Measurements from ENCODE around the gene LMF1. TPM values are rescaled to one million over a fixed set of nuclear protein-coding genes. Genes with fewer than 3 reads are reported as not detected.

The LMF1 gene
- total RNA-seq (2022; extraction: Qiagen RNA extraction; ENCODE audit: low read depth) = 8.0 to 11.2 TPM (median 8.8 TPM) in 5 replicates

DNA sequence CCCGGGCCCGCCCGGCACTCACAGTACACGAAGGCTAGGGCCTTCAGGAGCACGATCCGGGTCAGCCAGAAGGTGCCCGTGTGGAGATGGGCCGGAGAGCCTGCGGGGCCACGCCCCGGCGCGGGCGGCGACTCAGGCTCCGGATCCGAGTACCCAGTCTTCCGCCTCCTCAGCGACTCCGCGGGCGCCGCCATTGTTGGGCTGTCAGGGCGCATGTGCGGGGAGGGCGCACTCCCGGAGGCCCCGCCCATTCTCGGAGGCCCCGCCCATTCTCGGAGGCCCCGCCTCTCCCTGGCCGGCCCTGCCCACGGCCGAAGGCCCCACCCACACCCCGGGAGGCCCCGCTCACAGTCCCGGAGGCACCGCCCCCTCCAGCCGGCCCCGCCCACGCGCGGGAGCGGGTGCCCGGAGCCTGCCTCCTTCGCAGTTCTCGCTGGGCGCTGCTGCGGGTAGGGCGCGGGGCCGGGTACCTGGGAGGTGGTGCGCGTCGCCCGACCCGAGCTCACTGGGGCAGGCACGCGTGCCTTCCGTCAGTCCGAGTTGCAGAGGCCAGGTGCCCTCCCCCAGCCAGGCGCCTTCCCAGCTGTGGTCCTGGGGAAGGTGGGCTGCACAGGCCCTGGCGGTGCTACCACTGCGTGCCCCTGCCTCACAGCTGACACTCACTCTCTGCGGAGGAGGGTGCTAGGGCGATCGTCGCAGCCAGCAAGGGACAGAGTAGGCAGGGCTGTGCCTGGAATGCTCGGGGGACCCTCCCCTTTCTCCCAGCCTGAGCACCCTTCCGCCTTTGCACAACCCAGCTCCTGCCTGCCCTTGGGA lies at the start of gene LMF1:
TSS of gene LMF1 (minus strand) at position 219 of the 816 bp plus-strand sequence. CDS start at position 215, 4 bp downstream.

DNA sequence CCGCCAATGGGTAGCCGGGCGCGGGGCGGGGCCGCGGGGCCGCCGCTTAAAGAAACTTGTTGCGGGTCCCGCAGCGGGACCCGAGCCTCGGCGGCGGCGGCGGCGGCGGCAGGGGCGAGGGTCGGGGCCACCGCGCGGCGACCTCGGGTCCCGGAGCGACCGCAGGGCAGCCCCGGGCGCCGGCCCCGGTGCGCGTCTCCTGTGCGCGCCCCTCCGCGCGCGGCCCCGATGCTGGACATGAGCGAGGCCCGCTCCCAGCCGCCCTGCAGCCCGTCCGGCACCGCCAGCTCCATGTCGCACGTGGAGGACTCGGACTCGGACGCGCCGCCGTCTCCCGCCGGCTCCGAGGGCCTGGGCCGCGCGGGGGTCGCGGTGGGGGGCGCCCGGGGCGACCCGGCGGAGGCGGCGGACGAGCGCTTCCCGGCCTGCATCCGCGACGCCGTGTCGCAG lies 10.9 kb upstream of the LMF1 start, which contains the start of gene SOX8:
TSS of gene SOX8 (plus strand) at position 76 of the 450 bp plus-strand sequence. CDS start at position 229, 153 bp downstream.

Other genes with a start within 250 kb of the LMF1 start
- 33.9 to 70.7 TPM (median 53.2 TPM) in 5 replicates for gene ANTKMT, start 249.8 kb downstream of the LMF1 start, total RNA-seq (2022; extraction: Qiagen RNA extraction; ENCODE audit: low read depth)
- 3.1 to 6.6 TPM (median 5.5 TPM) in 5 replicates for gene CCDC78, start 244.5 kb downstream of the LMF1 start, total RNA-seq (2022; extraction: Qiagen RNA extraction; ENCODE audit: low read depth)
- 12.8 to 21.7 TPM (median 16.8 TPM) in 5 replicates for gene HAGHL, start 243.9 kb downstream of the LMF1 start, total RNA-seq (2022; extraction: Qiagen RNA extraction; ENCODE audit: low read depth)
- gene CIAO3, start 230.0 kb downstream of the LMF1 start, total RNA-seq (2022; extraction: Qiagen RNA extraction; ENCODE audit: low read depth) = 15.1 to 23.9 TPM (median 21.0 TPM) in 5 replicates
- 1.7 to 3.1 TPM (median 2.4 TPM) in 5 replicates for gene MSLN, start 210.2 kb downstream of the LMF1 start, total RNA-seq (2022; extraction: Qiagen RNA extraction; ENCODE audit: low read depth)
- gene RPUSD1, start 182.6 kb downstream of the LMF1 start, total RNA-seq (2022; extraction: Qiagen RNA extraction; ENCODE audit: low read depth) = 33.4 to 55.9 TPM (median 54.0 TPM) in 5 replicates
- 13.7 to 28.0 TPM (median 26.4 TPM) in 5 replicates for gene CHTF18, start 182.4 kb downstream of the LMF1 start, total RNA-seq (2022; extraction: Qiagen RNA extraction; ENCODE audit: low read depth)
- gene GNG13, start 170.2 kb downstream of the LMF1 start, total RNA-seq (2022; extraction: Qiagen RNA extraction; ENCODE audit: low read depth) = not detected in 5 replicates
- gene SOX8, start 10.8 kb upstream of the LMF1 start, total RNA-seq (2022; extraction: Qiagen RNA extraction; ENCODE audit: low read depth) = 1.5 to 2.6 TPM (median 1.8 TPM) in 5 replicates
- 0.20 to 0.33 TPM (median 0.25 TPM) in 5 replicates for gene SSTR5, start 101.8 kb upstream of the LMF1 start, total RNA-seq (2022; extraction: Qiagen RNA extraction; ENCODE audit: low read depth)
- gene C1QTNF8, start 125.3 kb upstream of the LMF1 start, total RNA-seq (2022; extraction: Qiagen RNA extraction; ENCODE audit: low read depth) = not detected in 5 replicates
- 7.0 to 13.9 TPM (median 11.7 TPM) in 5 replicates for gene CACNA1H, start 182.1 kb upstream of the LMF1 start, total RNA-seq (2022; extraction: Qiagen RNA extraction; ENCODE audit: low read depth)